Osteocyte (in vitro differentiated cells): ENCODE data around the gene KIF1A. TPM values are rescaled to one million over a fixed set of nuclear protein-coding genes. Genes with fewer than 3 reads are reported as not detected.

Source experiments
- DNase-seq: peaks from one replicate; pipeline ENCODE4 v3.0.0; 2021; ENCODE audit warnings: mixed read lengths; ENCODE audit not compliant: unreplicated experiment; ENCODE audit errors: extremely low spot score
- H3K27ac Mint-ChIP-seq: one replicate; pipeline ENCODE4 v1.8.0; 2021; ENCODE audit warnings: mild to moderate bottlenecking, mixed read lengths; ENCODE audit not compliant: unreplicated experiment
- H3K27me3 Mint-ChIP-seq: one replicate; pipeline ENCODE4 v1.8.0; 2021; ENCODE audit warnings: mixed read lengths; ENCODE audit not compliant: unreplicated experiment
- H3K36me3 Mint-ChIP-seq: one replicate; pipeline ENCODE4 v1.8.0; 2021; ENCODE audit warnings: mixed read lengths; ENCODE audit not compliant: unreplicated experiment
- H3K4me1 Mint-ChIP-seq: one replicate; pipeline ENCODE4 v1.8.0; 2021; ENCODE audit warnings: mixed read lengths; ENCODE audit not compliant: unreplicated experiment
- H3K4me3 Mint-ChIP-seq: one replicate; pipeline ENCODE4 v1.8.0; 2021; ENCODE audit warnings: mild to moderate bottlenecking, moderate library complexity, mixed read lengths; ENCODE audit not compliant: unreplicated experiment
- H3K9me3 Mint-ChIP-seq: one replicate; pipeline ENCODE4 v1.8.0; 2021; ENCODE audit warnings: mixed read lengths; ENCODE audit not compliant: unreplicated experiment
- CTCF ChIP-seq: fragments of 200-600 bp; sonication (generic); IDR thresholded peaks from 2 replicates; pipeline ENCODE4 v1.5.0; 2021; ENCODE audit warnings: antibody characterized with exemption, mild to moderate bottlenecking, moderate library complexity
- total RNA-seq: library from RNA; stranded (reverse); gene quantifications from 2 replicates; pipeline ENCODE4 v1.2.1, GENCODE V29; 2021

KIF1A gene
- total RNA-seq, 1 donor from 2014 or later: 5.6 TPM

GRCh38 chr2:240840435-240841060 lies 20.5 kb upstream of the KIF1A start:
- no peaks in the 10 kb centered on the region for H3K9me3 Mint-ChIP-seq
- H3K4me3 Mint-ChIP-seq: no peak overlapping the region
- no peak overlapping the region for H3K27ac Mint-ChIP-seq
- H3K4me1 Mint-ChIP-seq: no peaks in the 10 kb centered on the region
- TF ChIP-seq CTCF: peak; percentile 70
- peaks cover 31% of the 10 kb centered on the region for H3K27me3 Mint-ChIP-seq
- peak; percentile 87 for DNase-seq
- H3K36me3 Mint-ChIP-seq: no peaks in the 10 kb centered on the region

DNA sequence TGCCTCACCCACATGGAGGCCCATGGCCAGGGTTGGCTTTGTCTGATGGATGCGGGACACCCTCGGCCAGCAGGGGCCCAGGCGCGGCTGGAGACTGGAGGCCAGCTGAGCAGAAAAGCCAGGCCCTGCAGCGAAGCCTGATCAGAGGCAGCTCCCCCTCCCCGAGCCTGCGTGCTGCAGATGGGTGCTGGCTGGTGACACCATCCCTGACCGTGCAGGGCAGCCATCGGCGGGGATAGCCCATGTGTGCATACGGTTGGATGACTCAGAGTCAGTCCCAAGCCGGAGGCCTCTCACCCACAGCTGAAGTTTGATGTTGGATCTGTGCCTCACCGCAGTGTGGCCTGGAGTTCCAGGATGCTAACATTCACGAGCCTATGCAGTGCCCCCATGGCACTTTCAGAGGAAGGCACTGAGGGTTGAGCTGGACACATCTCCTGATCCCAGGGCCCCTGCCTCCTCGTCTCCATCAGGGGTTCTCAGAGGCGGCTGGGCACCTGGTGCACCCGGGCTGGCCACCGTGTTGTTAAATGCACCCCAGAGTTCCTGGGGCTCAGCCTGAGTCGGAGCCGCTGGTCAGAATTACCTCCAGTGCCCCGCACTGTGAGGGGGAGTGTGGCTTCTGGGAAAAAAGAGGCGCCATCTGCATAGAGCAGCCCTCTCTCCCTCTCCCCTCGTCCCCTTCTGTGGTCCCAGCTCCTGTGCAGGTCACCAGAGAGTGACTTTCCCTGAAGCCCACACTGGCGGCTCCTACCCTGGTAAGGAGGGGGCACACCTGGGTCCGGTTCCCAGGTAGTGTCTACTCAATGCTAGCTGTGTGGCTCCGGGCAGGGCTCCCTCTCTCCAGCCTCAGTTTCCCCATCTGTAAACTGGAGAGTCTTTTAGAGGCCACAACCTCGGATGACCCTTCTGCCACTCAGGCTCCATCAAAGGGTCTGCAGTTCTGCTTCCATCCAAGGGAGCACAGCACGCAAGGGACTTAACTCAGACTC lies 19.4 kb upstream of the KIF1A start:
- no peak overlapping the region for H3K4me3 Mint-ChIP-seq
- H3K27me3 Mint-ChIP-seq: peaks cover 26% of the 10 kb centered on the region
- TF ChIP-seq CTCF: no peak
- no peak for DNase-seq
- H3K36me3 Mint-ChIP-seq: no peaks in the 10 kb centered on the region
- no peak overlapping the region for H3K27ac Mint-ChIP-seq
- H3K9me3 Mint-ChIP-seq: no peaks in the 10 kb centered on the region
- no peaks in the 10 kb centered on the region for H3K4me1 Mint-ChIP-seq

DNA sequence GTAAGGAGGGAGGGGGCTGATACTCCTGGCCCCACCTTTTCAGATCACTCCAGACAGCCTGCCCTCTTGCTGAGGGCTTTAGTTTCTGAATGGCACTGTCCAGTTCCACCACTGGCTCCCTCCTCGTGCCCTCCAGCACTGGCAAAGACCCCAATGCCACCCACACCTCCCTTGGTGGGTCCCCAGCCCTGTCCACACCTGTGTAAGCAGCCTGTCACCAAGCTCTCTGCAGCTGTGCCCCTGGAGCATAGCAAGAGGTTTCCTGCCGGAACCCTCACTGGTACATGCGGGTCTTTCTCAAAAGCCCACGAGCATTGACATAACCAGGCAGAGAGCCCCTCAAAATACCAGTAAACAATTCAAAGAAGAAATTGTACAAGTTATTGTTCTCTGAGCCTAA lies 17.6 kb upstream of the KIF1A start:
- DNase-seq: no peak
- TF ChIP-seq CTCF: no peak
- Mint-ChIP-seq H3K4me1 (no peaks in the 10 kb centered on the region), H3K36me3 (no peaks in the 10 kb centered on the region), H3K27me3 (peaks cover 18% of the 10 kb centered on the region), H3K27ac (no peak overlapping the region), H3K4me3 (no peak overlapping the region), H3K9me3 (no peaks in the 10 kb centered on the region)

GRCh38 chr2:240836781-240837467 lies 16.9 kb upstream of the KIF1A start:
- H3K27me3 Mint-ChIP-seq: peaks cover 16% of the 10 kb centered on the region

More at GRCh38 chr2:240836781-240837467, 16.9 kb upstream of the KIF1A start:
- TF ChIP-seq CTCF: no peak
- no peak overlapping the region for H3K4me3 Mint-ChIP-seq
- no peaks in the 10 kb centered on the region for H3K9me3 Mint-ChIP-seq
- no peaks in the 10 kb centered on the region for H3K36me3 Mint-ChIP-seq
- no peak overlapping the region for H3K27ac Mint-ChIP-seq
- peaks cover under 1% of the 10 kb centered on the region for H3K4me1 Mint-ChIP-seq
- DNase-seq: no peak
